NCI-H2107 treated with DMSO at 0.1 percent for 48 hours (cell line): ENCODE measurements around the gene RASEF.
"Not testable (repeated sequence)": the region's sequence is repeated elsewhere in the genome, so short reads cannot be mapped to it uniquely, and the experiment has no call there.

Source experiments
- DNase-seq: peaks from one replicate; lab custom pipeline; 2025; ENCODE audit not compliant: unreplicated experiment; lab: John Stamatoyannopoulos, UW

Gene RASEF

DNA sequence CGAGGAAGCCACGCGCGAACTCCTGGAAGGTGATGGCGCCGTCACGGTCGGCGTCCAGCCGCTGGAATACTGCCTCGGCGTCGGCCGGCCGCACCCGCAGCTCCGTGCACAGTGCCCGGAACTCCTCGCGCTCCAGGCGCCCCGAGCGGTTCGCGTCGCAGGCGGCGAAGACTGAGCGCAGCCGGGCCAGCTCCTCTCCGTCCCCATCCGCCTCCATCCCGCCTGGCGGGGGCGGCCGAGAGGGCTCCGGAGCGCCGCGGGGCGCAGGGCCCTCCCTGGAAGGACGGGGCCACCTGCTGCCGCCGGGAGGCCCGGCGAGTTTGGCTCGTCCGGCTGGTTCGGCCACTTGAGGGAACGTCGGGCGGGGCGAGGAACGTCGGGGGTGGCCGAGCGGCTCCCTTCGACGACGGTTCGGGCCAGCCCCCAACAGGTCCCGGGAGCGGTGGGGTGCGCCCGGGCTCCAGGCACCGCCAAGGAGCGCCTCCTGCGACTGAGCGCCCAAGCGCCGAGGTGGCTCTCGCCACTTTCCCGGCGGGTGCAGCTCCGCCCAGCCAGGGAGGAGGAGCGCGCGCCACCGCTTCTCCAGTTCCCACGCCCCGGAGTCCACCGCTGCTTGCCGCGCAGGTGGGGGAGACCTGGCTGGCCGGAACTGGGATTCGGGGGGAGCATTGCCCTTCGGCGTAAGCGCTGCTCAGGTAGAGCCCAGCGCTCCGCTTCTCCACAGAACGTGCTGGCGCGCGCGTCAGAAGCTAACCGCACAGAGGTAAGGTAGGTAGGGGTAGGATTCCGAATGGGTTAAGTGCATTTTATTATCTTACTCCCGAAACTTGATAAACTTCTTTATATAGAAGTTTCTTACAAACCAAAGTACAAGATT lies at the start of gene RASEF:
TSS of gene RASEF (minus strand) at position 492 of the 877 bp plus-strand sequence. CDS start at position 217, 275 bp downstream.
- DNase-seq, result no peak

DNA sequence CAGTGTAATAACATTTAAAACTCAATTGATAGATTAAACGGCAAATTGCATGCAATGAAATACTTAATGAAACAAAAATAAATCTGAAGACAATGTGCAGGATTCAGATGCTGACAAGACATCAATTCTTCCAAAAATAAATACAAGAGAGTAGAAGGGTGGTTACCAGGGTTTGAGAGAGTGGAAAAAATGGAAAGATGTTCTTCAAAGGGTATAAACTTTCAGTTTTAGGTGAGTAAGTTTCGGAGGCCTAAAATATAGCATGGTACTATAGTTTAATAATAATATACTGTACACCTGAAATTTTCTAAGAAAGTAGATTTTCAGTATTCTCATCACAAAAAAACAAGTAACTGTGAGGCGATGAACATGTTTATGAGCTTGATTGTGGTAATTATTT lies 48.2 kb upstream of the RASEF start:
- DNase-seq, result no peak

DNA sequence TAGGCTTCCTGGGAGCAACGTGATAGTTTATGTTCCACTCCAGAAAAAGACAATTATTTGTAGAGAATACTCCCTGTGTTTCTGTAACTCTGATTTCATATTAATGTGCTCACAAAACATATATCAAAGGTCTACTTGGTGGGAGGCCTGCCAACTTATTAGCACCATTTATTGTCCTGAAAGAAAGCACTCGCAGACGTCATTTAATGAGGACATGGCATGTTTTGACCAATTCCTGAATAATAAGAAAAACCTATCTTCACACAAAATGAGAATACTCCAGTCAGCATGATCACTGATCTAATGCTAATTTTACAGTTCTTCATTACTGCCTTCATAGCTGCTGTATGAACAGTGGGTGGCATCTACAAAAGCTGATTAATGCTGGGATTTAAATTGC lies 46.4 kb upstream of the RASEF start:
- DNase-seq, result no peak

DNA sequence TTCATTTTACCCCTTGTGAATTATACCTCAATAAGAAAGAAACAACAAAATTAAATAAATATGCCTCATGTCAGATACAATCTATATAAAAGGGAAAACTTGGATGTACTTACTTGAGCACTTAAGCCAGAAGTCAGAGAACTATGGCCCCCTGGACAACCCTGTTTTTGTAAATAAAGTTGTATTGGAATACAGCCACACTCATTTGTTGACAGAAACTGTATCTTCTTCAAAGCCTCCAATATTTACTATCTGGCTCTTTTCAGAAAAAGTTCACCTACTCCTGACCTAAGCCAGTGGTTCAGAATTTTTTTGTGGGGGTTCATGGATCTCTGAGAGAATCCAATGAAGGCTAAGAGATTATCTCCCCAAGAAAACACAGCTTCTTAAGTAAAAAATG lies 45.3 kb upstream of the RASEF start:
- DNase-seq, result no peak

DNA sequence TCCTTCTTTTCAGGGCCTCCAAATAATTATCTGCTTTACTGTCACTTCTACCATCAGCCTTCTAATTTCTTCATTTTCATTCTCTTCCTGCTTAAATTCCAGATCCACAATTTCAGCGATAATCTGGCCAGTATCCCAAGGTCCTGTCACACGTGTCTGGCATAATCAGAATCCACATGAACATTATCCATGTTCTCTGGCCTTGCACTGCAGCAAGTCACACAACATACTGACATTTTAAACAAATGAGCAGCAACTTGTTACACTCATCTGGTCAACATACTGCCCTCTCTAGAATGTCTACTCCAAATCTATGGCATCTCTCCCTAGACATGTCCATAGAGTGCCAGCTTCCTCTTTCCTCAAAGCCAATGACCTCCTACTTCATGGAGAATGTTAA lies 43.8 kb upstream of the RASEF start:
- DNase-seq, result no peak

DNA sequence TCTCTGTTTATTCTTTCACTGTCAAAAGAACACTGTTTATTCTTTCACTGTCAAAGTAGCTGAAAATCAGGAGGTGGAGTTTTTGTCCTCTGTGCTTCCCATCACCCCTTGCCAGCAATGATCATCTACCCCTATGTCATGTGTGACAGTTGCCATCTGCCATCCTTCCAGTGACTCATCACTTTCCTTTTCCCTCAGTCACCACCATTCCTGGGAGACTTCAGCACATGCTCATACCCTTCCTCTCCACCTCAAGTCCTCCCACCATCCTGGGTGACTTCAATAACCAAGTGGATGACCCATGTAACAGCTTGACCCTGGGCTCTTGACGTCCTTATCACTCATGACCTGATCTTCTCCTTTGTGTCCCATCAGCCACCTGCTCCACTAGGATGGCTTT lies 43.3 kb upstream of the RASEF start:
- DNase-seq, result no peak

DNA sequence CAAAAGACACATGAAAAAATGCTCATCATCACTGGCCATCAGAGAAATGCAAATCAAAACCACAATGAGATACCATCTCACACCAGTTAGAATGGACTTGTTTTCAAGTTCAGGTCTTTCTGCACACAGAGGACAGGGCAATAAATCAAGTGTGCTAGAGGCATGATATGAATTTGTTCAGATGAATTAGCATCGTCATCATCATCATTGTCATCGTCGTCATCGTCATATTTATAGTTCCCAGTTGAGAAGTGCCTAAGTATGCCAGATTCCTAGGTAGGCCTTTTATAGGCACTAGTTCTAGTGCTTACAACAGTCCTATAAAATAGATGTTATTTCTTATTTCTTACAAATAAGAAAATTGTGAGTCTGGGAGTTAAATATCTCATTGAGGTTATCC lies 34.7 kb upstream of the RASEF start:
- no peak for DNase-seq

DNA sequence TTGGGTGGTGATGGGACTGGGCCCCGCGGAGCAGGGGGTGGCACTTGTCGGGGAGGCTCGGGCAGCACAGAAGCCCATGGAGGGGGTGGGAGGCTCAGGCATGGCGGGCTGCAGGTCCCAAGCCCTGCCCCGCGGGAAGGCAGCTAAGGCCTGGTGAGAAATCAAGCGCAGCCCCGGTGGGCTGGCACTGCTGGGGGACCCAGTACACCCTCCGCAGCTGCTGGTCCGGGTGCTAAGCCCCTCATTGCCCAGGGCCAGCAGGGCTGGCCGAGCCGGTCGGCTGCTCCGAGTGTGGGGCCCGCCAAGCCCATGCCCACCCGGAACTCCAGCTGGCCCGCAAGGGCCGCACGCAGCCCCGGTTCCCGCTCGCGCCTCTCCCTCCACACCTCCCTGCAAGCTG lies 30.4 kb upstream of the RASEF start:
- not testable (repeated sequence) for DNase-seq

DNA sequence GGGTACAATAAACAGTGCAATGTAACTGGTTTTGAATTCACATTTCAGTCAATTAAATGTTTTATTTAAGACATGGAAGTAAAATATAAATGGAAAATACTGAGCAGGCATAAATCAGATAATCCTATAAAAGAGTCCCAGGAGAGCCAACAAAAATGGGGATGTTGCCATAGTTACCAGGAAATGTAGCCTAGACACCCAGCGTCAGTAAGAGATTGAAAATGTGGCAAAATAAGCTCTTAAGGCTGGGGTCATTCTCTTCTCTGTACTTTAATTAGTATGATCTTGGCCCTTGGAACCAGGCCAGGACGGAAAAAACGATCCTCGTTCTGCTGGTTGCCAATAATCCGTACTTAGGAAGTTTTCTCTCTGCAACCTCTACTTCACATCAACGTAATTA lies 18.9 kb upstream of the RASEF start:
- no peak for DNase-seq

DNA sequence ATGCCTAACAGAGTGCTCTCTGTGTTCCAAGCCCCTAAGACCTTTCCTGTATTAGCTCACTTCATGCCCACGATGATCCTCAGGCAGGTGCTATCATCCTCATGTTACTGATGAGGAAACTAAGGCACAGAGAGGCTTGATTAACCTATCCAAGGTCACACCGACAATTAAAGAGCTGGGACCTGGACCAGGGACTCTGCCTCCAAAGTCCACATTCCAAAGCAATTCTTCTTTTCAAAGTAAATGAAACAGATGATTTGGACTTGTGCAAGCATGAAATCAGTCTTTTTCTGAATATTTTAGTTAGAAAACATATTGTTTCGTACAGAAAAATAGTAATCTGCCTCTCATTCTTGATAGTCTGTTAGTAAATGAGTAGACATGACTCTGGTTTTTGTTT lies 18.1 kb upstream of the RASEF start:
- no peak for DNase-seq

DNA sequence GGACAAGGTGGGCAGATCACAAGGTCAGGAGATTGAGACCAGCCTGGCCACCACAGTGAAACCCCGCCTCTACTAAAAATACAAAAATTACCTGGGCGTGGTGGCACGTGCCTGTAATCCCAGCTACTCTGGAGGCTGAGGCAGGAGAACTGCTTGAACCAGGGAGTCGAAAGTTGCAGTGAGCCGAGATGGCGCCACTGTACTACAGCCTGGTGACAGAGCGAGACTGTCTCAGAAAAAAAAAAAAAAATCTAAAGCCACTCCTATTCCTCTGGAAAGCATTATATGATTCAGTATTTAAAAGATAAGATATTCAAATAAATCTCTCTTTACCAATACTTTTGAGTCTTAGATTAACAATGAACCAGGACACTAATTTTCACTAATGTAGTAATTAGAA lies 13.0 kb upstream of the RASEF start:
- not testable (repeated sequence) for DNase-seq

DNA sequence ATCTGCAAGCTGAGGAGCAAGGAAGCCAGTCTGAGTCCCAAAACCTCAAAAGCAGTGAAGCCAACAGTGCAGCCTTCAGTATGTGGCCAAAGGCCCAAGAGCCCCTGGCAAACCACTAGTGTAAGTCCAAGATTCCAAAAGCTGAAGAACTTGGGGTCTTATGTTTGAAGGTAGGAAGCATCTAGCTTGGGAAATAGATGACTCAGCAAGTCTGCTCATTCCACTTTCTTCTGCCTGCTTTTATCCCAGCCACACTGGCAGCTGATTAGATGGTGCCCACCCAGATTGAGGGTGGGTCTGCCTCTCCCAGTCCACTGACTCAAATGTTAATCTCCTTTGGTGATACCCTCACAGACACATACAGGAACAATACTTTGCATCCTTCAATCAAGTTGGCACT lies 9.6 kb upstream of the RASEF start:
- not testable (repeated sequence) for DNase-seq

DNA sequence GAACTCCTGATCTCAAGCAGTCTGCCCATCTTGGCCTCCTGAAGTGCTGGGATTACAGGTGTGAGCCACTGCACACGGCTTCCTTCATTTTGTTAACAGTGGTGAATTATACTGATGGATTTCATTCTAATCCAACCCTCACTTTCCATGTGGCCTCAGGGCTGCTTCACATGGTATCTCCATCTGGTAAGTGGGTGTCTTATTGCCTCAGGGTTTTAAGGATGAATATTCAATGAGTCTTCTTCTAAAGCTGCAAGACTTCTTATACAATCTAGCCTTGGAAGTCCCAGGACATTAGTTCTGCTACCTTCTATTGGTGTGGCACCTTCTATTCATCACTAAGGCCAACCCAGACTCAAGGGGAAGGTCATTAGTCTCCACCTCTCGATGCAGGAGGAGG lies 8.7 kb upstream of the RASEF start:
- no peak for DNase-seq

DNA sequence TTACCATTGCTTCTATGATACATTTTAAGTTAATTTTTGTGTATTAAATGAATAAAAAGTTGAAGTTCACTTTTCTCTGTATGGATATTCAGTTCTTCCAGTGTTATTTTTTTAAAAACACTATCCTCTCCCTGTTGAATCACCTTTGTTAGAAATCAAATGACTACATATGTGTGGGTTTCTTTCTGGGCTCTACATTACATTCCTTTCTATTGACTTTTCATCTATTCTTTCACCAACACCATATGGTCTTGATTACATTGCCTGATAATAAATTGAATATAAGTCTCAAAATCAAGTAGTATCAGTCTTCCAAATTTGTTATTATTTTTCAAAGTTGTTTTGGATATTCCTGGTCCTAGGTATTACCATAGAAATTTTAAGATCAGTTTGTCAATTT lies 7.3 kb upstream of the RASEF start:
- no peak for DNase-seq

DNA sequence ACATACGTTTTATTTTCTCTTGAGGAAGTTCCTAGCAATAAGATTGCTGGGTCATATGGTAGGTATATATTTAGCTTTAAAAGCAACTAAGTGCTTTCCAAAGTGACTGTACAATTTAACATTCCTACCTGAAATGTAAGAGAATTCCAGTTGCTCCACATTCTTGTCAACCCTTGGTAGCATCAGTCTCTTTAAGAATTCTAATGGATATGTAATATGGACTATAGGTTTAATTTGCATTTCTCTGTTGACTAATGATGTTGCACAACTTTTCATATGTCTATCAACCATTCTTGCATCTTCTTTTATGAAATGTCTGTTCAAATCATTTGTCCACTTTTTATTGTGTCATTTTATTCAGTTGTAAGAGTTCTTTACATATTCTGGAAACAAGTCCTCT lies 6.7 kb upstream of the RASEF start:
- DNase-seq, result no peak

DNA sequence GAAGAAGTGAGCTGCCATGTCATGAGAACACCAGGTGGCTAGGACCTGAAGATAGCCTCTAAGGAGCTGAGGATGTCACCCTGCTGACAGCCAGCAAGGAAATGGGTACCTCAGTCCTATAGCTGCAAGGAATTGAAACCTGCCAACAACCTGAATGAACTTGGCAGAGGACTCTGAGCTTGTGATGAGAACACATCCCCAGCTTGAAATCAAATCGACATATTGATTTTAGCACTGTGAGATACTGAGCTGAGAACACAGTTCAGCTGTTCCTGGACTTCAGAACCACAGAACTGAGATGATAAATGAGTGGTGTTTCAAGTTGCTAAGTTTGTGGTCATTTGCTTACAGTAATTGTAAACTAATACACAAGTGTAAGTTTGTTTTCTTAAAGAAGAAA lies 5.5 kb upstream of the RASEF start:
- DNase-seq, result no peak

DNA sequence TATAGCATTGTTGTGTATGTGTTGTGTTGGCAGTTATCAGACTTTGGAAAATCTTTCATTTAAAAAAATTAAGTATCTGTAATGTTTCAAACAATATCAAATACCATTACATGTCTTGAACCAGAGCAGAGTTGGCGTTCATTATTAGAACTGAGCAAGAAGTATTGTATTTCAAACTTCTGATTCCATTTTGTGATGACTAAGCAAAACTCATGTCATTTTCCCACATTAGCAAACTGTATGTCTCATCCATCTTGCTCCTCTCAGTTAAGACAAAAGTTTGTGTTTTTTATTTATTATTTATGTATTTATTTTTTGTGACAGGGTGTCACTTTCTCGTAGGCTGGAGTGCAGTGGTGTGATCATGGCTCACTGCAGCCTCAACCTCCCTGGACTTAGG lies 4.6 kb upstream of the RASEF start:
- DNase-seq, result no peak

DNA sequence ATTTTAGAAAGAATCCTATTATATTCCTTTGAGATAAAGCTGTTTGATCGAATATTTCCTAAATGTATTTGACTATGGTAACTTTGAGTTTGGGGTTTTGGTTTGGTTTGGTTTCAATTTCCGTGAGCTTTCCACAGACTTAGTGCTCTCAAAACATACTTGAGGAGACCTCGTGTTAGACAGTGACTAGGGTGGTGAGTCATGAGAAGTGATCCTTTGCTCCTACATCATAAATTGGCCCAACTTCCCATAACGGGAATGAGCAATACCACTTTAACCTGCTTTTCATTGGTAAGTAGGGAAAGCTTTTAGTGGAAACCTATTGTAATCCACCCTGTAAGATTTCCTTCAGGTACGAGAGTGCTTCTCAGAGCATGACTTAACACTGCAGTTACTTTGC lies 3.8 kb upstream of the RASEF start:
- DNase-seq, result no peak

DNA sequence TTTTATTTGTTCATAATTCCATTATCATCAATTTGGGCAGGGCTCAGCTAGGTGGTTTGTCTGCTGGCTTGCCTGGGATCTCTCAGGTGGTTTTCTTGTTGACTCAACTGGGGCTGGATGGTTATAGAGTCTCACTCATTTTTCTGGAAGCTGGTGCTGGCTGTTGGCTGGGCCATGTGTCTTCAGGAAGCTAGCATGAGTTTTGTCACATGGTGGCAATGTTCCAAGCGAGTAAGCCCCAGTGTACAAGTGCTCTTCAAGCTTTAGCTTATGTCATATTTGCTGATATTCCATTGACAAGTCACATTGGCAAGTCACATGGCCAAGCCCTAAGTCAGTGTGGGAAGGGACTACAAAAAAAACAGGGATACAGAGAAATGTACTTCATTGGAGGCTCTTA lies 2.3 kb upstream of the RASEF start:
- DNase-seq, result no peak

DNA sequence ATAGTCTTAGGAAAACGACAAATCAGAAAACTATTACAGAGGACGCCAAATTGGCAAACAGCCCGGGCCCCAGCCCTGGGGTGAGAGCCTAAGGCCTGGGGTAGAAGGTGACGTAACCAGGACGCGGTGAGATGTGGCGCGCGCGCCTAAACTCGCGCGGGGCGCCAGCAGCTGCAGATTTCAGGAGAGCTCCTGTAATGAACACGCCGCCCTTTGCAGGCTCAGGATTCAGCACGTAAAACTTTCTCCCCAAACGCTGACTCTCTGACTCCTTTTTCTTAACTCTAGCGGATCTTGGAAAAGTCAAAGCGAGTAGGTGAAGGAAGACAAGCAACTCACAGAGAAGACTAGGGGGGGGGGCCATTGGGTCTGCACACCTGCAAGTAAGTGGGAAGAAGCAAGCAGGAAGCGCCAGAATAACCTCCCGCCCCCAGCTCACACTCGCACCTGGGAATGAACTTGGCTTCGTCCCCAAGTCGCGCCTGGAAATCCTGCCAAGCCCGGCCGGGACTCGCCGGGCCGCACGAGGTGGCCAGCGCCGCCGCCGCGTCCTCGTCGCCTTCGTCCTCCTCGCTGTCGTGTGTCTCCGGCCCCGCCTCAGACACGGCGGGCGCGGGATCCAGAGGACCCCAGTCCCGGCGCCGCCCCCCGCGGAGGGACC lies 822 bp downstream of the RASEF start:
- no peak for DNase-seq

DNA sequence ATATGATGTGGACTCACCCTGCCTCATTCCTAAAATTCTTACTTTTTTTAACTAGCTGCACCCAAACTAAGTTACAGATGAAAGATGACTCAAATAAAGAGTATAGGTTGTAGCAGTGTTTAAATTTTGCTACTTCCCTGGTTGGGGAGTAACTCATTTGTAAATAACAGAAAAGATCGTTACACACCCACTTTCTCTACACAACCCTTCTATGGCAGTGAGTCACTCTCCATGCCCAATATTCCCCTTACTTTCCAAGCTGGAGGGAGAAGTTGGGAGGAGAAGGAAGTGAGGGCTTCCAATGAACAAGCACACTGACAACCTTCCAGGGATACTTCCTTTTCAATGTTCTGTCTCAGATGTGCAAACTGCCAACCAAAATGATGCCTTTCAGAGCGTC lies 1.9 kb downstream of the RASEF start:
- DNase-seq, result no peak

DNA sequence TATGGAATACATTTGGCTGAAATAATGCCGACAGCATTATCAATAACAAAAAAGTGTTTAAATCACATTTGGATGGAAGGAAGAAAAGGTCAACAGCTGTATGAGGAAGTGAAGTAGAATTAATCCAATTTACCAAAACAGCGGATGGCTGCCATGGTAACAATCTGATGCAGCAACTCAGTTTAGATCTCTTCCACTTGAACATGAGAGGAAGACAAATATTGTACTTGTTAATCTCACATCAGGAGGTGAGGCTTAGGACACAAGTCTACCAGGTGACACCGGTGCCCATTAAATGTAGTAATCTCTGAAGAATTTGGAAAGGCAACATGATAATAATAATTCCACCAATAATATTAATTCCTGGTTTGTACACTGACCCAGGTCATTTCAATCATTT lies 2.4 kb downstream of the RASEF start:
- no peak for DNase-seq

DNA sequence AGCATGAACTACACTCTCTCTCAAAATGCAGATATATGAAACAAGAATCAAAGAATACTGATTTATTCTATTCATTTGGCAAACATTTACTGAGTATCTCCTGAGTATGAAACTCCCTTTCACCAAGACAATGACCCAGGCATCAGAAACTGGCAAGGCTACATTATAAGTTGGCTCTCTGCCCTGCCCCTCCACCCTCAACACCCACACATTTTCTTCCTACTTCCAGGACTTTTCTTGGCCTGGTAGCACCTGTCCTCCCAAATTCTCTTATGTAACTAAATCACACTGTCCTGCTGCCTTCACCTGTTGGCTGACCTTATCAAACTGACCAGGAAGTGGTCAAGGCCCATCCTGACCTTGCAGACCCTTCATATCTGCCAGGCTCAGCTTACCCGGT lies 3.5 kb downstream of the RASEF start:
- no peak for DNase-seq
